Sigmoid colon (tissue), 4 donors: ENCODE results near the gene PGM1.

Source experiments
- EP300 ChIP-seq, 4 donors: sonication (generic); formaldehyde crosslinking; IDR thresholded peaks; one replicate each; pipeline ENCODE4 v1.6.1; 2017; ENCODE audit warnings: antibody characterized with exemption in 4 of 4
- POLR2A ChIP-seq, 2 donors: fragments of 450-650 bp; IDR thresholded peaks; one replicate each; pipeline ENCODE4 v1.6.1; 2016; ENCODE audit warnings: antibody characterized with exemption in 2 of 2, mild to moderate bottlenecking in 2 of 2, moderate library complexity in 2 of 2
- POLR2AphosphoS5 ChIP-seq, 4 donors: sonication (generic); formaldehyde crosslinking; IDR thresholded peaks; one replicate each; pipeline ENCODE4 v1.6.1; 2017; ENCODE audit warnings: antibody characterized with exemption in 4 of 4
- TF ChIP-seq, protein P1 (sequence below), 4 experiments: fragments of 450-650 bp in 3 of 4; fragments of 200-600 bp in 1 of 4; IDR thresholded peaks; one replicate each; pipeline ENCODE4 v1.5.1; 2016 to 2019; ENCODE audit warnings: antibody characterized with exemption in 4 of 4, mild to moderate bottlenecking in 3 of 4, moderate library complexity in 2 of 4

DNA sequence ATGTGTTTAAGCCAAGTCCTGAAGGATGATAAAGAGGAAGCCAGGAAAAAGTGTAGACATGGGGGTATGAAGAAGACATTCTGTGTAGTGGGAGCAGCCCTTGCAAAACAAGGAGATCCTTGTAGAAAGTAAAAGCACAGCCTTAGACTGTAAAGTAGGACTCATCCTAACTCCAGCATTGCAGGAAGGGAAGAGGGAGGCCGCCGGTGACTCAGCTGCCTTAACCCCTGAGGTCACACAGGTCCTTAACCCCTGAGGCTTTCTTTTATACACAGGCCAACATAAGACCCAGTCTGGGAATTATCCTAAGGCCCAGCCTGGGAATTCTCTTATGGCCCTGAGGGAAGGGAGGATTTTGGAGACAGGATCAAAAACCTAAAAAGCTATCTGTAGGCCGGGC, 18.0 kb downstream of the PGM1 start:
- TF ChIP-seq POLR2AphosphoS5 (IDR thresholded peaks at IDR 0.05), result no peak
- TF ChIP-seq, protein P1, sequence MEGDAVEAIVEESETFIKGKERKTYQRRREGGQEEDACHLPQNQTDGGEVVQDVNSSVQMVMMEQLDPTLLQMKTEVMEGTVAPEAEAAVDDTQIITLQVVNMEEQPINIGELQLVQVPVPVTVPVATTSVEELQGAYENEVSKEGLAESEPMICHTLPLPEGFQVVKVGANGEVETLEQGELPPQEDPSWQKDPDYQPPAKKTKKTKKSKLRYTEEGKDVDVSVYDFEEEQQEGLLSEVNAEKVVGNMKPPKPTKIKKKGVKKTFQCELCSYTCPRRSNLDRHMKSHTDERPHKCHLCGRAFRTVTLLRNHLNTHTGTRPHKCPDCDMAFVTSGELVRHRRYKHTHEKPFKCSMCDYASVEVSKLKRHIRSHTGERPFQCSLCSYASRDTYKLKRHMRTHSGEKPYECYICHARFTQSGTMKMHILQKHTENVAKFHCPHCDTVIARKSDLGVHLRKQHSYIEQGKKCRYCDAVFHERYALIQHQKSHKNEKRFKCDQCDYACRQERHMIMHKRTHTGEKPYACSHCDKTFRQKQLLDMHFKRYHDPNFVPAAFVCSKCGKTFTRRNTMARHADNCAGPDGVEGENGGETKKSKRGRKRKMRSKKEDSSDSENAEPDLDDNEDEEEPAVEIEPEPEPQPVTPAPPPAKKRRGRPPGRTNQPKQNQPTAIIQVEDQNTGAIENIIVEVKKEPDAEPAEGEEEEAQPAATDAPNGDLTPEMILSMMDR (IDR thresholded peaks at IDR 0.05), result no peak
- no peak for TF ChIP-seq POLR2A (IDR thresholded peaks at IDR 0.05)
- no peak for TF ChIP-seq EP300 (IDR thresholded peaks at IDR 0.05)
